M059J (cell line): ENCODE data around the gene ASAP3. TPM values are rescaled to one million over a fixed set of nuclear protein-coding genes. Genes with fewer than 3 reads are reported as not detected.
A peak's percentile ranks its signal among the peaks of the same experiment; 100 is the strongest.

ENCODE experiments used
- DNase-seq: peaks from one replicate; pipeline ENCODE4 v3.0.0-alpha.2; 2012; ENCODE audit warnings: low read depth
- total RNA-seq: library from RNA; depleted of rRNA; stranded (reverse); fragments of >200 nt; shearing (Covaris generic); gene quantifications from 2 replicates; pipeline ENCODE4 v1.2.3, GENCODE V29; 2014

Gene ASAP3
- total RNA-seq, 1 experiment from 2014 or later = 13.7 TPM

DNA sequence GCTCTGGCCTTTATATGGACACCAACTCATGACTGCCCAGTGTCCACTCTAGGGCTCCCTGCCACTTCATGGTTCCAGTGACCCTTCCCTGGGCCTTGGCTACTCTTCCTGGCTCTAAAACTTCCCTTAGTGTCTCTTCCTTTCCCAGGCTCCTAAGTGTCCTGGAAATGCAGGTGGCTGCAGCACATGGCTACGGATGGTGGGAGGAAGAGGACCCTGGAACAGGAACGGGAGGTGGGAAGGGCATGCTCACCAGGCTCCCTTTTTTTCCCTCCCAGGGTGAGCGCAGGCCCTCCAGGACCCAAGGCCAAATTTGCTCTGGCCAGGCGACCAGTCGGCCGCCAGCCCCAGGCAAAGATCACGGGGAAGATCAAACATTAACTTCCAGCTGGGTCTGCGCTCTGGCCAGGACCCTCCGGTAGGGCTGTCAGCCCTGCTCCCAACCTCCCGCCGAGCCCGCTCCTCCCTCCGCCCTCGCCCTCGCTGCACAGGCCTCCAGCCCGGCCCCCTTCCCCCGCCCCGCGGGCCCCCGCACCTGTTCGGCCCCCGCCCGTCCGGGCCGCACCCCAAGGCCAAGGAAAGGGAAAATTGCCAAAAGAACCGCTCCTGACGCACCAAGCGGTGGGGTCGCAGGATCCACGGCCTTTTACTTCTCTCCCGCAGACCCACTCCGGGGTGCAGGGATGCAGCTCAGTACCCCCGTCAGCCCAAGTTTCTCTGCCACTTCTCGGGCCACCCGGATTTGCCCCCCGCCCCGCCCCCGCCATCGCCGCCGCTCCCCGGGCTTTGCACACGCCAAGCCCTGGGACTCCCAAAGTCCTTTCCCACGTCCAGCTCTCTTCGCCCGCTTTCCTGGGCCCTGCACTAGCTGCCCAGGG is 60.3 kb downstream of the ASAP3 start:
- DNase-seq = no peak

- DNase-seq = no peak
Measured at GRCh38 chr1:23422941-23423340, 61.0 kb downstream of the ASAP3 start.

GRCh38 chr1:23422241-23422877 is 61.6 kb downstream of the ASAP3 start:
- DNase-seq = no peak

- no peak for DNase-seq
Measured at GRCh38 chr1:23421753-23422240, 62.2 kb downstream of the ASAP3 start.

DNA sequence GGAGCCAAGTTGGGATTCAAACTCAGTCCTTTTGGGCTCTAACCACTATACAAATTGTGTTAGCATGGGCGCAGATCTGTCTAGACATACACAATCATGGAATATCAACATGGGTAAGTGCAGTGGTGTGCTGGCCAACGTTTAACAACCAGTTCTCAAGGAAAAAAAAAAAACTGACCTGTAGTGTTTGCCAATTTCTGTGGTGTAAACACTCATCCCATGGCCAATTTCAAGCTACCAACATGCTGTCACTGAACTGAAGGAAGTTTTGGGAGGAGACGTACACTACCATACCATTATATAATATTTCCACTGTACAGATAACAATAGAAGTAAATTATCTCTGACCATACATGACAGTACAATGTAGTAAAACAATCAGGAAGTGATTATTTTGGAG is 62.6 kb downstream of the ASAP3 start:
- DNase-seq = no peak

- no peak for DNase-seq
Measured at GRCh38 chr1:23420778-23421177, 63.2 kb downstream of the ASAP3 start.

GRCh38 chr1:23419180-23419579 is 64.8 kb downstream of the ASAP3 start:
- DNase-seq = no peak

DNA sequence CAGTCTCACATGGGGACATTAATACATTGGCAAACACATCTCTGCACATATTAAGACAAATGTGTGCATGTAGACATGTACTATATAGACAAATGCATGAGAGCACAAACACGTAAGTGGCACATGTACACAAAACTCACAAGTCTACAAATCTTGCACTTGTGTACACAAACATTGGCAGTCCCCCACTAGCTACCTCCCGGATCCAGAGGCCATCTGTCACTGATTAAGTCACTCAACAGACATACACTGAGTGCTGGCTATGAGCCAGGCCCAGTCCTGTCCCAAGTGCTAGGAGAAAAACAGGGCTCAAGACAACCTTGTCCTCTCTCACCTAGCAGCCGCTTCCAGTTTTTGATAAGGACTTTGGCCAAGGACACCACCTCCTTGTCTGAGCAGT is 66.4 kb downstream of the ASAP3 start:
- peak; percentile 20 for DNase-seq

DNA sequence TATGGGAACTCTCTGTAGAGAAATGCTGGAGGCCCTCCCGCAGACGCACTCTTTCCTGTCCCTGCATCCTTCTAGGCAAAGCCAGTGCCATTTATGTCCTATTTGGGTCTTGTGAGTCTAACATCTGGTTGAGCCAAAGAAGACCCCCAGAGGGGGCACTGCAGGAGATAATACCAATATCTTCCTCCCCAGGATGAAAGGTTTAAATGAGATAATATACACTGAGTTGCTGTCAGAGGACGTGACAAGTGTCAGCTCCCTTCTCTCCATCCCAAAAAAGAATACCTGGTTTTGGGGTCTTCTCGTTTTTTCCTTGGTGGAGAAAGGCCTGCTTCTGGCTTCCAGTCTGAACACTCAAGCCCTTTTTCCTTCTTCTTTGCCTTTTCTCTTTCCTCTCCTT is 67.0 kb downstream of the ASAP3 start:
- DNase-seq = no peak

GRCh38 chr1:23408797-23409290 is 75.1 kb downstream of the ASAP3 start:
- no peak for DNase-seq

GRCh38 chr1:23407016-23407630 is 76.9 kb downstream of the ASAP3 start:
- DNase-seq = peak; percentile 23

DNA sequence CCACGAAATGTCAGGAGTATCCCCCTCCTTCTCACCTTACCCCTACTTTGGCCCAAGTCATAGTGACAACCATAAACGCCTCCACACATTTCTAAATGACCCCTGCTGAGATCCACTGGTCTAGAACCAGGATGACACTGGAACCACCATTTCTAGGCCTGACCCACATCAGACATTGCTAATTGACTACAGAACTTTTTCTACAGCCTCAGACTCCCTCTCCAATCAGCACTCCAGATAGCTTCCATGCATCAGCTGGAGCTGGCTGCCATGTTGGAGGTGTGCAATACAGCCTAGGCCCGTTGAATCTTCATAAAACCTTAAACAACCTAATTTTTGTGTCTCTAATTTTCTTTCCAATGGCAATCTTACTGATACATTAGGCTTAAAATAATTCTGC is 78.0 kb downstream of the ASAP3 start:
- no peak for DNase-seq

DNA sequence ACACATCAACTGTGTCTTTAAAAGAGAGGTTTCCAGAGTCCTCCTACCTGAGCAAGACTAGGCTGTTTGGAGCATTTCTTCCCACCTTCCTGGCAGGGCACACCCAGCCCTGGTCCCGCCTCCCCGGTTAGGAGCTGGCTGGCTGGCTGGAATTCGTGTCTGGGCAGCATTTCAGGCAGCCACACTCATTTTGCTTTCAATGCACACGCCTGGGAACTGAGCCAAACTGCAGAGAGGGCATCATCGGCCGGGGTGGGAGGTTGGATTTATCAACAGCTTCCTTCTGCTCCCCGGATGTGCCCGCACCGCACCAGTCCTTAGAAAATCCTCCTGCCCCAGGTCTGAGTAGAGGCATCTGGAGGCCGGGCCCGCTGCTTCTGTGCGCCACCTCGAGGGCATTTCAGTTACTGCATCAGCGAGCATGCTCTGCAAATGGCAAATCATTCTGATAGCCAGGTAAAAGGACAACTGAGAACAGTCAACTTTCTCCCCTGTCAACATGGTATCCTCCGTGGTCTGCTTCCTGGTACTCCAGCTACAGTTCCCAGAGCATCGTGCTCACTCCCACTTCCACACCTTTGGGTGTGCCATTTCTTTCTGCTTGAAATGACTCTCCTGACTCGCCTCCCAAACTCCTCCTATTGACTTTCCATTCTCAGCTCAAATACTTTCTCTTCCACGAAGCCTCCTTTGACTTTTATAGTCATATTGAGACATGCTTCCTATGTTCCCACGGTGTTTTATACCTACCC is 80.1 kb downstream of the ASAP3 start:
- DNase-seq = peak; percentile 100

- DNase-seq = no peak
Measured at GRCh38 chr1:23403355-23403734, 80.6 kb downstream of the ASAP3 start.

DNA sequence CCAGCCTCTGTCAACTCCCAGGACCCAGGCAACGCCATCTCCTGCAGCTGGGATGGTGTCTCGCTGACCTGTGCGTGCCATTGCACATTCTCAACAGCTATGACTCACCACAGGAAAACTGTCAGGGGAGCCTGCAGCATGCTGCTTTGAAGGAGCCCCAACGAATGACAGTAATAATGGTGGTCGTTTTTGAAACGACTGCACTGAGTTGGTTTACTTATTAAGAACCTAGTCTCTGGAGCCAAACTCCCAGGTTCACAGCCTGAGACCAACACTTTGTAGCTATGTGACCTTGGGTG is 81.0 kb downstream of the ASAP3 start:
- DNase-seq = peak; percentile 94

DNA sequence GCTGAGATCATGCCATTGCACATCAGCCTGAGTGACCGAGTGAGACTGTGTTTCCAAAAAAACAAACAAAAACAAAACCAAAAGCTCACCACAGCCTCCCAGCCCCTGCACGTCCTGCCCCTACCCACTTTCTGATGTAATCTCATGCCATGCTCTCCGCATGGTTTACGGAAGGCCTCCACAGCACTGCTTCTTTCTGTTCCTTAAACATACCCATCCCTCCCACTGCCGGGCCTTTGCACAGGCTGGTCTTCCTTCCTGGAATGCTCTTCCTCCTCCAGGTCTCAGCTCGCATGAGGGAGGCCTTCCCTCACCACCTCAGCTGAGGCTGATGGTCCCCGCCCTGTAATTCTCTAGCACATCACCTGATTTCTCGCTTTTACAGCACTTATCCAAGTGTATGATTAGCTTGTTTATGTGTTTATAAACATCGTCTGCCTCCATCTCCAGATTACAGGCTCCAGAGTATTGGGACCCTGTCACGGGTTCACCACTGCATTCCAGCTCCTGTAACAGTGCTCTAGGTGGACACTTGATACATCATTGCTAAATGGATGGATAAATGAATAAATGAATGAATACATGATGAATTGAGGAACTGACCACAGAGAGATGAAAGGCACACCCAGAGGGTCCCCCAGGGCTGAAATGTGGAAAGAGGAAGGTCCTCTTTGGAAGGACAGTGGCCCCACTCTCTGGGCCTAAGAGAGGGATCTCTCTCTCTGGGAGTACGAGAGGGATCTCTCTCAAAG is 81.5 kb downstream of the ASAP3 start:
- DNase-seq = peak; percentile 71

- peak; percentile 36 for DNase-seq
Measured at GRCh38 chr1:23401313-23401712, 82.7 kb downstream of the ASAP3 start.

GRCh38 chr1:23400324-23401114 is 83.5 kb downstream of the ASAP3 start:
- no peak for DNase-seq

- no peak for DNase-seq
Measured at GRCh38 chr1:23399229-23399628, 84.8 kb downstream of the ASAP3 start.

DNA sequence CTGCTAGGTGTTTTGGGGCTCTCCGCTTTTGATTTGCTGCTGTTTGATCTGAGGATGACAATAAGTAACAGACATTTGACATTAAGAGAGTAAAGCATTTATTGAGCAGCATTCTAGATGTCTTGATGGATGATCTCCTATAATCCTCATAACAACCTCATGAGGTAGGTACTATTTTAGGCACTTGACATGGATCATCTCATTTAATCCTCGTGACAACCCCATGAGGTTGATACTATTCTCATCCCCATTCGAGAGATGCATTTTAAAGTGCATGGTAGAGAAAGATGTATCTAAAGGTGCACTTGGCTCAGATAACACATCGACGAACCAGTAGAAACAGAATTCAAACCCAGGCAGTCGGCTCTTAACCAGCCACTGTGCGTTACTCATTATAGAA is 86.1 kb downstream of the ASAP3 start:
- DNase-seq = no peak
